NOMO-1 treated with DMSO at 0.1 percent for 48 hours (cell line): ENCODE results near the gene KCNB1.

ENCODE experiments used
- DNase-seq: peaks from one replicate; lab custom pipeline; 2025; ENCODE audit not compliant: unreplicated experiment; lab: John Stamatoyannopoulos, UW

Gene KCNB1

GRCh38 chr20:49360242-49360968, 122.1 kb downstream of the KCNB1 start:
- no peak for DNase-seq

- no peak for DNase-seq
These were observed 125.8 kb downstream of the KCNB1 start for GRCh38 chr20:49356676-49357075.

GRCh38 chr20:49354673-49355072, 127.8 kb downstream of the KCNB1 start:
- no peak for DNase-seq

GRCh38 chr20:49353348-49353747, 129.1 kb downstream of the KCNB1 start:
- DNase-seq: no peak

- no peak for DNase-seq
These were observed 129.7 kb downstream of the KCNB1 start for GRCh38 chr20:49352751-49353150.

- no peak for DNase-seq
These were observed 130.7 kb downstream of the KCNB1 start for GRCh38 chr20:49351775-49352174.

- DNase-seq: no peak
These were observed 132.7 kb downstream of the KCNB1 start for GRCh38 chr20:49349694-49350252.

- DNase-seq: no peak
These were observed 133.4 kb downstream of the KCNB1 start for GRCh38 chr20:49349078-49349477.

- DNase-seq: no peak
These were observed 133.9 kb downstream of the KCNB1 start for GRCh38 chr20:49348563-49348962.

GRCh38 chr20:49347156-49347555, 135.3 kb downstream of the KCNB1 start:
- DNase-seq: no peak

- DNase-seq: no peak
These were observed 135.8 kb downstream of the KCNB1 start for GRCh38 chr20:49346682-49347081.

GRCh38 chr20:49345524-49345923, 136.9 kb downstream of the KCNB1 start:
- DNase-seq: no peak

GRCh38 chr20:49344975-49345374, 137.5 kb downstream of the KCNB1 start:
- no peak for DNase-seq

GRCh38 chr20:49344140-49344539, 138.3 kb downstream of the KCNB1 start:
- DNase-seq: no peak

- no peak for DNase-seq
These were observed 139.2 kb downstream of the KCNB1 start for GRCh38 chr20:49343246-49343645.

- no peak for DNase-seq
These were observed 142.1 kb downstream of the KCNB1 start for GRCh38 chr20:49340161-49340966.

GRCh38 chr20:49339123-49339522, 143.3 kb downstream of the KCNB1 start:
- no peak for DNase-seq

GRCh38 chr20:49338061-49338460, 144.4 kb downstream of the KCNB1 start:
- DNase-seq: no peak

- no peak for DNase-seq
These were observed 145.1 kb downstream of the KCNB1 start for GRCh38 chr20:49337357-49337756.

GRCh38 chr20:49336786-49337185, 145.7 kb downstream of the KCNB1 start:
- DNase-seq: no peak

GRCh38 chr20:49335476-49335875, 147.0 kb downstream of the KCNB1 start:
- no peak for DNase-seq
